Mesendoderm (in vitro differentiated cells): ENCODE data around the gene CATSPERD.
"Not testable (repeated sequence)": the region's sequence is repeated elsewhere in the genome, so short reads cannot be mapped to it uniquely, and the experiment has no call there.

Source experiments
- DNase-seq: peaks from one replicate; pipeline ENCODE4 v3.0.0; 2013
- H2AK5ac ChIP-seq: 2 replicates; pipeline ENCODE4 v1.6.1; 2013; ENCODE audit warnings: low read length, inconsistent platforms
- H2BK120ac ChIP-seq: 2 replicates; pipeline ENCODE4 v1.6.1; 2013; ENCODE audit warnings: low read depth, mild to moderate bottlenecking, low read length, moderate library complexity, mixed read lengths
- H2BK15ac ChIP-seq: replicated peaks from 2 replicates; pipeline ENCODE4 v1.6.1; 2013; ENCODE audit warnings: low read depth, mild to moderate bottlenecking, moderate library complexity
- H2BK5ac ChIP-seq: 2 replicates; pipeline ENCODE4 v1.6.1; 2013; ENCODE audit warnings: low read length, inconsistent platforms
- H3K18ac ChIP-seq: 2 replicates; pipeline ENCODE4 v1.6.1; 2013; ENCODE audit warnings: mild to moderate bottlenecking, low read length, mixed read lengths
- H3K23ac ChIP-seq: one replicate; pipeline ENCODE4 v1.6.1; 2013; ENCODE audit warnings: low read length
- H3K27ac ChIP-seq: 2 replicates; pipeline ENCODE4 v1.5.1; 2013; ENCODE audit warnings: low read depth, mild to moderate bottlenecking, inconsistent platforms, low read length, moderate library complexity
- H3K27me3 ChIP-seq: 2 replicates; pipeline ENCODE4 v1.6.1; 2013; ENCODE audit warnings: low read length, control low read depth, mild to moderate bottlenecking, inconsistent platforms; ENCODE audit not compliant: insufficient read depth, poor library complexity
- H3K36me3 ChIP-seq: 2 replicates; pipeline ENCODE4 v1.6.1; 2013; ENCODE audit warnings: low read length, inconsistent platforms; ENCODE audit not compliant: control insufficient read depth, insufficient read depth
- H3K4ac ChIP-seq: one replicate; pipeline ENCODE4 v1.6.1; 2013; ENCODE audit warnings: low read depth, mild to moderate bottlenecking, low read length, moderate library complexity
- H3K4me1 ChIP-seq: 2 replicates; pipeline ENCODE4 v1.6.1; 2013; ENCODE audit warnings: low read depth, low read length, inconsistent platforms; ENCODE audit not compliant: control insufficient read depth
- H3K4me2 ChIP-seq: 2 replicates; pipeline ENCODE4 v1.6.1; 2013; ENCODE audit warnings: low read length
- H3K4me3 ChIP-seq: 2 replicates; pipeline ENCODE4 v1.5.1; 2013; ENCODE audit warnings: mild to moderate bottlenecking, low read length
- H3K56ac ChIP-seq: one replicate; pipeline ENCODE4 v1.6.1; 2013; ENCODE audit warnings: low read length
- H3K79me1 ChIP-seq: 2 replicates; pipeline ENCODE4 v1.6.1; 2013; ENCODE audit warnings: low read length, inconsistent platforms
- H3K79me2 ChIP-seq: 2 replicates; pipeline ENCODE4 v1.6.1; 2013; ENCODE audit warnings: mild to moderate bottlenecking, low read length; ENCODE audit not compliant: control insufficient read depth, insufficient read depth
- H3K9ac ChIP-seq: 2 replicates; pipeline ENCODE4 v1.6.1; 2013; ENCODE audit warnings: low read length, inconsistent platforms
- H4K5ac ChIP-seq: one replicate; pipeline ENCODE4 v1.6.1; 2013; ENCODE audit warnings: low read length
- H4K8ac ChIP-seq: one replicate; pipeline ENCODE4 v1.6.1; 2013; ENCODE audit warnings: low read depth, mild to moderate bottlenecking, control low read depth, low read length, moderate library complexity
- WGBS: extraction: QIAGEN DNeasy Blood & Tissue Kit; methylation state at CpG from one replicate; pipeline ENCODE4 v1.1.7; 2013; ENCODE audit warnings: low lambda C conversion rate, missing lambda C conversion rate; ENCODE audit not compliant: insufficient coverage; ENCODE audit errors: extremely low coverage; 5-methylcytosine and 5-hydroxymethylcytosine counted together

The CATSPERD gene

GRCh38 chr19:5742051-5742450 lies 21.6 kb downstream of the CATSPERD start:
- Histone ChIP-seq H2BK120ac (no peak overlapping the region), H3K4me1 (no peaks in the 10 kb centered on the region), H3K18ac (no peak overlapping the region), H3K56ac (no peak overlapping the region), H4K8ac (no peak overlapping the region), H2BK15ac (no peak overlapping the region), H2AK5ac (no peak overlapping the region), H3K23ac (no peak overlapping the region), H3K4me2 (no peak overlapping the region), H3K9ac (no peak overlapping the region), H3K27ac (no peak overlapping the region), H3K27me3 (no peaks in the 10 kb centered on the region), H2BK5ac (no peak overlapping the region), H3K79me1 (no peaks in the 10 kb centered on the region), H3K4me3 (no peak overlapping the region), H3K36me3 (no peaks in the 10 kb centered on the region), H3K4ac (no peak overlapping the region), H4K5ac (no peak overlapping the region), H3K79me2 (no peaks in the 10 kb centered on the region)
- WGBS, result 100% methylated on average over 9 of the region's 19 CpGs
- no peak for DNase-seq

- Histone ChIP-seq H3K18ac (no peak overlapping the region), H2BK120ac (no peak overlapping the region), H2AK5ac (no peak overlapping the region), H4K8ac (no peak overlapping the region), H2BK15ac (no peak overlapping the region), H3K4me1 (no peaks in the 10 kb centered on the region), H3K27ac (no peak overlapping the region), H3K9ac (no peak overlapping the region), H3K4me2 (no peak overlapping the region), H3K4ac (no peak overlapping the region), H2BK5ac (no peak overlapping the region), H4K5ac (no peak overlapping the region), H3K56ac (no peak overlapping the region), H3K79me2 (no peaks in the 10 kb centered on the region), H3K36me3 (no peaks in the 10 kb centered on the region), H3K79me1 (no peaks in the 10 kb centered on the region), H3K23ac (no peak overlapping the region), H3K4me3 (no peak overlapping the region), H3K27me3 (no peaks in the 10 kb centered on the region)
- DNase-seq, result no peak
Observed at GRCh38 chr19:5743630-5744029, 23.2 kb downstream of the CATSPERD start.

GRCh38 chr19:5744999-5745398 lies 24.6 kb downstream of the CATSPERD start:
- H3K4me1 ChIP-seq, DNase-seq, H3K9ac ChIP-seq, H3K79me2 ChIP-seq, H3K4me2 ChIP-seq, H3K18ac ChIP-seq, H2AK5ac ChIP-seq, H3K4me3 ChIP-seq, H2BK15ac ChIP-seq, H3K27ac ChIP-seq, H3K36me3 ChIP-seq, H2BK5ac ChIP-seq, H3K27me3 ChIP-seq, H3K23ac ChIP-seq, H4K8ac ChIP-seq, H4K5ac ChIP-seq, H3K56ac ChIP-seq, H3K79me1 ChIP-seq, H2BK120ac ChIP-seq, H3K4ac ChIP-seq: not testable (repeated sequence)
- WGBS, result no CpG with 5 or more reads among the region's 10 CpGs

- H2BK120ac ChIP-seq, H3K18ac ChIP-seq, H3K36me3 ChIP-seq, H4K8ac ChIP-seq, H3K79me1 ChIP-seq, H3K9ac ChIP-seq, H3K4me2 ChIP-seq, H3K27ac ChIP-seq, H2BK5ac ChIP-seq, H3K4ac ChIP-seq, H2AK5ac ChIP-seq, H3K79me2 ChIP-seq, H3K56ac ChIP-seq, H3K23ac ChIP-seq, H3K27me3 ChIP-seq, H3K4me1 ChIP-seq, H2BK15ac ChIP-seq, DNase-seq, H4K5ac ChIP-seq, H3K4me3 ChIP-seq: not testable (repeated sequence)
- WGBS, result no CpG with 5 or more reads among the region's 6 CpGs
Observed at GRCh38 chr19:5748920-5749319, 28.5 kb downstream of the CATSPERD start.

GRCh38 chr19:5749505-5749904 lies 29.1 kb downstream of the CATSPERD start:
- H3K18ac ChIP-seq, result no peak overlapping the region
- no peak overlapping the region for H2AK5ac ChIP-seq
- H3K56ac ChIP-seq, result no peak overlapping the region
- no peak overlapping the region for H2BK5ac ChIP-seq
- H3K36me3 ChIP-seq, result no peaks in the 10 kb centered on the region
- H2BK120ac ChIP-seq, result no peak overlapping the region
- no CpG with 5 or more reads among the region's 5 CpGs for WGBS
- H3K79me1 ChIP-seq, result no peaks in the 10 kb centered on the region
- no peaks in the 10 kb centered on the region for H3K79me2 ChIP-seq
- H3K4me3 ChIP-seq, result no peak overlapping the region
- H3K9ac ChIP-seq, result no peak overlapping the region
- no peak overlapping the region for H2BK15ac ChIP-seq
- H3K27me3 ChIP-seq, result no peaks in the 10 kb centered on the region
- no peak overlapping the region for H4K5ac ChIP-seq
- H3K27ac ChIP-seq, result no peak overlapping the region
- no peaks in the 10 kb centered on the region for H3K4me1 ChIP-seq
- H3K4ac ChIP-seq, result no peak overlapping the region
- no peak for DNase-seq
- H3K4me2 ChIP-seq, result no peak overlapping the region
- no peak overlapping the region for H4K8ac ChIP-seq
- H3K23ac ChIP-seq, result no peak overlapping the region

- no peak overlapping the region for H2BK5ac ChIP-seq
- no peak overlapping the region for H3K4me3 ChIP-seq
- no peak overlapping the region for H4K5ac ChIP-seq
- WGBS, result no CpG with 5 or more reads among the region's 7 CpGs
- no peaks in the 10 kb centered on the region for H3K79me1 ChIP-seq
- H3K4me1 ChIP-seq, result no peaks in the 10 kb centered on the region
- H4K8ac ChIP-seq, result no peak overlapping the region
- H2BK120ac ChIP-seq, result no peak overlapping the region
- H3K79me2 ChIP-seq, result no peaks in the 10 kb centered on the region
- H2BK15ac ChIP-seq, result no peak overlapping the region
- no peak overlapping the region for H2AK5ac ChIP-seq
- no peak overlapping the region for H3K27ac ChIP-seq
- no peaks in the 10 kb centered on the region for H3K27me3 ChIP-seq
- H3K56ac ChIP-seq, result no peak overlapping the region
- no peaks in the 10 kb centered on the region for H3K36me3 ChIP-seq
- no peak overlapping the region for H3K18ac ChIP-seq
- DNase-seq, result no peak
- H3K9ac ChIP-seq, result no peak overlapping the region
- H3K23ac ChIP-seq, result no peak overlapping the region
- no peak overlapping the region for H3K4me2 ChIP-seq
- no peak overlapping the region for H3K4ac ChIP-seq
Observed at GRCh38 chr19:5751709-5752108, 31.3 kb downstream of the CATSPERD start.
